ENCODE measurements around the gene SERPINE2. TPM values are rescaled to one million over a fixed set of nuclear protein-coding genes. Genes with fewer than 3 reads are reported as not detected.

The SERPINE2 gene, protein sequence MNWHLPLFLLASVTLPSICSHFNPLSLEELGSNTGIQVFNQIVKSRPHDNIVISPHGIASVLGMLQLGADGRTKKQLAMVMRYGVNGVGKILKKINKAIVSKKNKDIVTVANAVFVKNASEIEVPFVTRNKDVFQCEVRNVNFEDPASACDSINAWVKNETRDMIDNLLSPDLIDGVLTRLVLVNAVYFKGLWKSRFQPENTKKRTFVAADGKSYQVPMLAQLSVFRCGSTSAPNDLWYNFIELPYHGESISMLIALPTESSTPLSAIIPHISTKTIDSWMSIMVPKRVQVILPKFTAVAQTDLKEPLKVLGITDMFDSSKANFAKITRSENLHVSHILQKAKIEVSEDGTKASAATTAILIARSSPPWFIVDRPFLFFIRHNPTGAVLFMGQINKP
- polyA plus RNA-seq (2013, experiment 1 of 4): 51.9 TPM
- polyA plus RNA-seq (2013, experiment 2 of 4): 55.3 TPM
- polyA plus RNA-seq (2013, experiment 3 of 4): 53.3 TPM
- polyA plus RNA-seq (2013, experiment 4 of 4): 56.9 TPM

- WGBS, 2 experiments: 0% methylated on average over 91 of the region's 91 CpGs
Measured at GRCh38 chr2:224039080-224039769, at the start of gene SERPINE2. SERPINE2 (minus strand) TSS chr2:224039286; CDS start chr2:224001900, 37,386 bp downstream.

GRCh38 chr2:224086226-224086914 lies 47.3 kb upstream of the SERPINE2 start:
- Histone ChIP-seq H3K4me3 (ENCODE audit: insufficient read depth, low read depth, low read length) (no peak overlapping the region), H3K27ac (ENCODE audit: insufficient read depth, low read depth, low read length, poor library complexity, severe bottlenecking) (no peak overlapping the region), H3K27me3 (ENCODE audit: control insufficient read depth, insufficient read depth, low read length, poor library complexity, severe bottlenecking) (no peaks in the 10 kb centered on the region)

More at GRCh38 chr2:224039080-224039769, at the start of gene SERPINE2:
- H3K27me3 ChIP-seq (ENCODE audit: control insufficient read depth, insufficient read depth, low read length, poor library complexity, severe bottlenecking): peaks cover 39% of the 10 kb centered on the region
- H3K9me3 ChIP-seq (ENCODE audit: control insufficient read depth, low read length): no peaks in the 10 kb centered on the region
- H3K4me1 ChIP-seq (ENCODE audit: control insufficient read depth, insufficient read depth, low read length): peaks cover 6% of the 10 kb centered on the region
- peak within 1 kb of the TSS; percentile 41 for H3K27ac ChIP-seq (ENCODE audit: insufficient read depth, low read depth, low read length, poor library complexity, severe bottlenecking)
- peak within 1 kb of the TSS; percentile 63 for H3K4me3 ChIP-seq (ENCODE audit: insufficient read depth, low read depth, low read length)
- H3K36me3 ChIP-seq (ENCODE audit: control insufficient read depth, insufficient read depth, low read length): no peaks in the 10 kb centered on the region

GRCh38 chr2:224085811-224086210 lies 46.7 kb upstream of the SERPINE2 start:
- H3K4me3 ChIP-seq (ENCODE audit: insufficient read depth, low read depth, low read length): no peak overlapping the region
- WGBS, 2 experiments: 75 to 96% methylated on average over 1 to 2 of the region's 3 CpGs

More at GRCh38 chr2:224086226-224086914, 47.3 kb upstream of the SERPINE2 start:
- WGBS, 2 experiments: 93 to 97% methylated on average over 2 to 3 of the region's 3 CpGs
- Histone ChIP-seq H3K4me1 (ENCODE audit: control insufficient read depth, insufficient read depth, low read length) (no peaks in the 10 kb centered on the region), H3K36me3 (ENCODE audit: control insufficient read depth, insufficient read depth, low read length) (no peaks in the 10 kb centered on the region), H3K9me3 (ENCODE audit: control insufficient read depth, low read length) (no peaks in the 10 kb centered on the region)

DNA sequence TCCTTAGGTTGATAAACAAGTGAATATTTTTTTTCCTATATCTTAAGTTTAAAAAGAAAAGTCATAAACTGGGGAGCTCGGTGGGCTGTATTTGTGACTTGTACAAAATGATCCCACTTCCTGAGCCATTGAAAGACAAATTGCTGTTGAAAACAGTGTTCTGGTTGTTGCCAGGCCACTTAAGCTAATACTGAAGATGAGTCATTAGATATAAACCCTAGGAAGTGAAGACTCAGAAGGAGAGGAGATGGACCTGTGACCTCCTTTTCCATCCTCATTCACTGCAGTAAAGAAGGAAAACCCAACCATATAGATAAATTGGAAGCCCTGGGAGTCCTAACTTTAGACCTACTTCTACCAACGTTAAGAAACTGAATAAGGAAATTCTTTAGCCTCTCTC lies 46.2 kb upstream of the SERPINE2 start:
- Histone ChIP-seq H3K4me1 (ENCODE audit: control insufficient read depth, insufficient read depth, low read length) (no peaks in the 10 kb centered on the region), H3K9me3 (ENCODE audit: control insufficient read depth, low read length) (no peaks in the 10 kb centered on the region), H3K27ac (ENCODE audit: insufficient read depth, low read depth, low read length, poor library complexity, severe bottlenecking) (no peak overlapping the region), H3K36me3 (ENCODE audit: control insufficient read depth, insufficient read depth, low read length) (no peaks in the 10 kb centered on the region), H3K27me3 (ENCODE audit: control insufficient read depth, insufficient read depth, low read length, poor library complexity, severe bottlenecking) (no peaks in the 10 kb centered on the region), H3K4me3 (ENCODE audit: insufficient read depth, low read depth, low read length) (no peak overlapping the region)
- 99 to 100% methylated on average over 2 of the region's 2 CpGs for WGBS, 2 experiments

More at GRCh38 chr2:224085811-224086210, 46.7 kb upstream of the SERPINE2 start:
- H3K9me3 ChIP-seq (ENCODE audit: control insufficient read depth, low read length): no peaks in the 10 kb centered on the region
- H3K4me1 ChIP-seq (ENCODE audit: control insufficient read depth, insufficient read depth, low read length): no peaks in the 10 kb centered on the region
- H3K36me3 ChIP-seq (ENCODE audit: control insufficient read depth, insufficient read depth, low read length): no peaks in the 10 kb centered on the region
- H3K27ac ChIP-seq (ENCODE audit: insufficient read depth, low read depth, low read length, poor library complexity, severe bottlenecking): no peak overlapping the region
- H3K27me3 ChIP-seq (ENCODE audit: control insufficient read depth, insufficient read depth, low read length, poor library complexity, severe bottlenecking): no peaks in the 10 kb centered on the region

GRCh38 chr2:224084266-224084892 lies 45.3 kb upstream of the SERPINE2 start:
- Histone ChIP-seq H3K27ac (ENCODE audit: insufficient read depth, low read depth, low read length, poor library complexity, severe bottlenecking) (no peak overlapping the region), H3K9me3 (ENCODE audit: control insufficient read depth, low read length) (no peaks in the 10 kb centered on the region), H3K36me3 (ENCODE audit: control insufficient read depth, insufficient read depth, low read length) (no peaks in the 10 kb centered on the region), H3K27me3 (ENCODE audit: control insufficient read depth, insufficient read depth, low read length, poor library complexity, severe bottlenecking) (no peaks in the 10 kb centered on the region), H3K4me1 (ENCODE audit: control insufficient read depth, insufficient read depth, low read length) (no peaks in the 10 kb centered on the region), H3K4me3 (ENCODE audit: insufficient read depth, low read depth, low read length) (no peak overlapping the region)
- 96 to 100% methylated on average over 3 of the region's 3 CpGs for WGBS, 2 experiments

- Histone ChIP-seq H3K27me3 (ENCODE audit: control insufficient read depth, insufficient read depth, low read length, poor library complexity, severe bottlenecking) (no peaks in the 10 kb centered on the region), H3K27ac (ENCODE audit: insufficient read depth, low read depth, low read length, poor library complexity, severe bottlenecking) (no peak overlapping the region), H3K36me3 (ENCODE audit: control insufficient read depth, insufficient read depth, low read length) (no peaks in the 10 kb centered on the region), H3K4me1 (ENCODE audit: control insufficient read depth, insufficient read depth, low read length) (no peaks in the 10 kb centered on the region), H3K9me3 (ENCODE audit: control insufficient read depth, low read length) (no peaks in the 10 kb centered on the region), H3K4me3 (ENCODE audit: insufficient read depth, low read depth, low read length) (no peak overlapping the region)
- 76 to 92% methylated on average over 2 of the region's 2 CpGs for WGBS, 2 experiments
Measured at GRCh38 chr2:224083638-224084037, 44.6 kb upstream of the SERPINE2 start.

DNA sequence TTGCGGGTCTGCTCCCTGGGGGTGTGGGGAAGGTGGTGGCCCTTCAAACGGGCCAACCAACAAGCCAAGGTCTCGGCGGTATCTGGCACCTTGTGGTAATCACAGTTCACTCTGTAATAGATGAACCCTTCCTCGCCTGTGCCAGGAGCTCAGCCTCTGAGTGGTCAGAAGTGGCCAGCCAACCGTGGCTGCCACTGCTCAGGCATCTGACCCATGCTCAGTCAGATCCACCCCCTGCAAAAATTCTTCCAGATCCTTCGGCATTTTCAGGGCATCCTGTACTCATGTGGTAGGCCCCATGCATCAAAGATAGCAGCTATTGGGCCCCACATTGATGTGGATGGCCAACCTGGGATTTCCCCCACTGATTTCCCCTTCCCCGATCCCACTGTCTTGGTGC lies 39.6 kb upstream of the SERPINE2 start:
- Histone ChIP-seq H3K27ac (ENCODE audit: insufficient read depth, low read depth, low read length, poor library complexity, severe bottlenecking) (no peak overlapping the region), H3K4me3 (ENCODE audit: insufficient read depth, low read depth, low read length) (no peak overlapping the region), H3K4me1 (ENCODE audit: control insufficient read depth, insufficient read depth, low read length) (peaks cover 4% of the 10 kb centered on the region), H3K27me3 (ENCODE audit: control insufficient read depth, insufficient read depth, low read length, poor library complexity, severe bottlenecking) (no peaks in the 10 kb centered on the region), H3K36me3 (ENCODE audit: control insufficient read depth, insufficient read depth, low read length) (no peaks in the 10 kb centered on the region), H3K9me3 (ENCODE audit: control insufficient read depth, low read length) (no peaks in the 10 kb centered on the region)
- 92 to 93% methylated on average over 8 of the region's 8 CpGs for WGBS, 2 experiments

- Histone ChIP-seq H3K27ac (ENCODE audit: insufficient read depth, low read depth, low read length, poor library complexity, severe bottlenecking) (no peak overlapping the region), H3K4me1 (ENCODE audit: control insufficient read depth, insufficient read depth, low read length) (peaks cover 4% of the 10 kb centered on the region), H3K9me3 (ENCODE audit: control insufficient read depth, low read length) (no peaks in the 10 kb centered on the region), H3K4me3 (ENCODE audit: insufficient read depth, low read depth, low read length) (no peak overlapping the region), H3K36me3 (ENCODE audit: control insufficient read depth, insufficient read depth, low read length) (no peaks in the 10 kb centered on the region), H3K27me3 (ENCODE audit: control insufficient read depth, insufficient read depth, low read length, poor library complexity, severe bottlenecking) (no peaks in the 10 kb centered on the region)
- 82 to 87% methylated on average over 5 of the region's 5 CpGs for WGBS, 2 experiments
Measured at GRCh38 chr2:224077773-224078507, 38.9 kb upstream of the SERPINE2 start.

DNA sequence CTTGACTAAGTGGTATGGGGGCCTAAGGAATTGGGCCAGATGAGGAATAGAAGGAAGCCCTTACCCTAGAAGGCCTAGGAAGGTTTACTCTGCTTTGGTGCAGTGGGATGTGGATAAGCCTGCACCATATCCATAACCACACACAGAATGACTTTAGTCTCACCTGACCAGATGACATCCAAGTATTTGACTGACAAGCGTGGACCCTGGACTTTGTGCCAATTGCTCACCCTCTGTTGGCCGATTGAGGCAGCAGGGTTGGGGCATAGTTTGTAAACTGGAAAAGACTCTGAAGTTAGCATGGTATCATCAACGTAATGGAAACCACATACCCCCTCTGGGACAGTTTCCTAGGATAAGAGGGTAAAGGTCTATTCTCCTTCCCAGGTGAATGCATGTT lies 36.5 kb upstream of the SERPINE2 start:
- no peak overlapping the region for H3K27ac ChIP-seq (ENCODE audit: insufficient read depth, low read depth, low read length, poor library complexity, severe bottlenecking)
- WGBS, 2 experiments: 94 to 100% methylated on average over 3 of the region's 3 CpGs
- no peaks in the 10 kb centered on the region for H3K36me3 ChIP-seq (ENCODE audit: control insufficient read depth, insufficient read depth, low read length)
- no peaks in the 10 kb centered on the region for H3K9me3 ChIP-seq (ENCODE audit: control insufficient read depth, low read length)
- no peaks in the 10 kb centered on the region for H3K27me3 ChIP-seq (ENCODE audit: control insufficient read depth, insufficient read depth, low read length, poor library complexity, severe bottlenecking)
- no peak overlapping the region for H3K4me3 ChIP-seq (ENCODE audit: insufficient read depth, low read depth, low read length)
- peaks cover 4% of the 10 kb centered on the region for H3K4me1 ChIP-seq (ENCODE audit: control insufficient read depth, insufficient read depth, low read length)
